SU-DHL-6 (cell line): ENCODE results near the gene PLEKHA5.

Source experiments
- H2AFZ ChIP-seq: fragments of 200-600 bp; sonication (generic); 2 replicates; pipeline ENCODE4 v1.6.1; 2014; ENCODE audit warnings: low read depth, mild to moderate bottlenecking, moderate library complexity, mixed read lengths, antibody characterized with exemption, low read length; ENCODE audit not compliant: severe bottlenecking
- H3F3A ChIP-seq: fragments of 200-600 bp; shearing (Covaris generic); 2 replicates; pipeline ENCODE4 v1.6.0; 2016; ENCODE audit warnings: antibody characterized with exemption, mild to moderate bottlenecking; ENCODE audit not compliant: insufficient read depth
- H3K27ac ChIP-seq: fragments of 200-600 bp; sonication (generic); 2 replicates; pipeline ENCODE4 v1.5.1; 2016; ENCODE audit warnings: low read depth, mild to moderate bottlenecking, low read length, moderate library complexity, mixed read lengths
- H3K27me3 ChIP-seq: fragments of 200-600 bp; sonication (generic), shearing (Covaris generic); 2 replicates; pipeline ENCODE4 v1.6.0; 2014; ENCODE audit warnings: mild to moderate bottlenecking, low read length
- H3K36me3 ChIP-seq: fragments of 200-600 bp; sonication (generic); 2 replicates; pipeline ENCODE4 v1.6.1; 2014; ENCODE audit warnings: mild to moderate bottlenecking, low read length, mixed read lengths
- H3K4me2 ChIP-seq: fragments of 300-600, 200-600 bp; shearing (Covaris generic), sonication (generic); 2 replicates; pipeline ENCODE4 v1.6.0; 2014; ENCODE audit warnings: low read length, low read depth, mild to moderate bottlenecking; ENCODE audit not compliant: poor library complexity, severe bottlenecking
- H3K4me3 ChIP-seq: fragments of 200-600 bp; sonication (generic); 2 replicates; pipeline ENCODE4 v1.5.1; 2014; ENCODE audit warnings: antibody characterized with exemption, low read length, mild to moderate bottlenecking, mixed read lengths; ENCODE audit not compliant: insufficient read depth, poor library complexity, severe bottlenecking
- H3K79me2 ChIP-seq: fragments of 200-600 bp; sonication (generic); 2 replicates; pipeline ENCODE4 v1.6.1; 2014; ENCODE audit warnings: mild to moderate bottlenecking, low read length, moderate library complexity; ENCODE audit not compliant: insufficient read depth
- H3K9ac ChIP-seq: fragments of 200-600 bp; sonication (generic); 2 replicates; pipeline ENCODE4 v1.7.0; 2014; ENCODE audit warnings: mild to moderate bottlenecking, low read length
- H3K9me2 ChIP-seq: fragments of 200-600 bp; sonication (generic); replicated peaks from 2 replicates; pipeline ENCODE4 v1.6.1; 2014; ENCODE audit warnings: low read length; ENCODE audit not compliant: insufficient read depth
- H3K9me3 ChIP-seq: fragments of 200-600 bp; sonication (generic); 2 replicates; pipeline ENCODE4 v1.6.1; 2014; ENCODE audit warnings: low read length, mixed read lengths; ENCODE audit not compliant: insufficient read depth
- H4K20me1 ChIP-seq: fragments of 200-600 bp; sonication (generic); 2 replicates; pipeline ENCODE4 v1.6.1; 2014; ENCODE audit warnings: low read depth, mild to moderate bottlenecking, antibody characterized with exemption, low read length, moderate library complexity, mixed read lengths
- CTCF ChIP-seq: fragments of 200-600 bp; sonication (generic); IDR thresholded peaks from one replicate; pipeline ENCODE4 v1.5.1; 2017; ENCODE audit warnings: antibody characterized with exemption, mild to moderate bottlenecking, low read length, moderate library complexity; ENCODE audit not compliant: insufficient read depth, poor library complexity, severe bottlenecking
- EZH2phosphoT487 ChIP-seq: fragments of 200-600 bp; sonication (generic), shearing (Covaris generic); conservative IDR thresholded peaks from 2 replicates; pipeline ENCODE4 v1.6.1; 2018; ENCODE audit warnings: mild to moderate bottlenecking, antibody characterized with exemption, low read length, moderate library complexity, mixed read lengths

PLEKHA5 gene

GRCh38 chr12:19242581-19242980, 113.0 kb downstream of the PLEKHA5 start:
- Histone ChIP-seq H3K9me2 (no peaks in the 10 kb centered on the region), H3K4me3 (no peak overlapping the region), H3K27ac (no peak overlapping the region), H3K4me2 (no peak overlapping the region), H4K20me1 (no peaks in the 10 kb centered on the region), H3K27me3 (no peaks in the 10 kb centered on the region), H3F3A (no peaks in the 10 kb centered on the region), H3K9me3 (no peaks in the 10 kb centered on the region), H3K36me3 (no peaks in the 10 kb centered on the region), H3K9ac (no peak overlapping the region), H3K79me2 (no peaks in the 10 kb centered on the region), H2AFZ (no peak overlapping the region)
- no peak for TF ChIP-seq EZH2phosphoT487
- TF ChIP-seq CTCF: no peak

- H3K9me2 ChIP-seq: no peaks in the 10 kb centered on the region
- no peaks in the 10 kb centered on the region for H3K36me3 ChIP-seq
- H3K9ac ChIP-seq: no peak overlapping the region
- no peaks in the 10 kb centered on the region for H3K79me2 ChIP-seq
- H2AFZ ChIP-seq: no peak overlapping the region
- TF ChIP-seq CTCF: no peak
- no peak for TF ChIP-seq EZH2phosphoT487
- no peaks in the 10 kb centered on the region for H3K9me3 ChIP-seq
- H3K4me3 ChIP-seq: no peak overlapping the region
- no peak overlapping the region for H3K27ac ChIP-seq
- no peaks in the 10 kb centered on the region for H3F3A ChIP-seq
- H3K27me3 ChIP-seq: no peaks in the 10 kb centered on the region
- no peak overlapping the region for H3K4me2 ChIP-seq
- H4K20me1 ChIP-seq: no peaks in the 10 kb centered on the region
These were observed 114.0 kb downstream of the PLEKHA5 start for GRCh38 chr12:19243551-19243950.

GRCh38 chr12:19244312-19244711, 114.8 kb downstream of the PLEKHA5 start:
- Histone ChIP-seq H3K9me2 (no peaks in the 10 kb centered on the region), H3K36me3 (no peaks in the 10 kb centered on the region), H3K79me2 (no peaks in the 10 kb centered on the region), H3K9me3 (no peaks in the 10 kb centered on the region), H3K4me3 (no peak overlapping the region), H3K4me2 (no peak overlapping the region), H2AFZ (no peak overlapping the region), H4K20me1 (no peaks in the 10 kb centered on the region), H3K27me3 (no peaks in the 10 kb centered on the region), H3F3A (no peaks in the 10 kb centered on the region), H3K27ac (no peak overlapping the region), H3K9ac (no peak overlapping the region)
- no peak for TF ChIP-seq EZH2phosphoT487
- no peak for TF ChIP-seq CTCF

- Histone ChIP-seq H3F3A (no peaks in the 10 kb centered on the region), H3K9me3 (no peaks in the 10 kb centered on the region), H3K4me3 (no peak overlapping the region), H3K27me3 (no peaks in the 10 kb centered on the region), H3K79me2 (no peaks in the 10 kb centered on the region), H2AFZ (no peak overlapping the region), H3K9ac (no peak overlapping the region), H3K36me3 (no peaks in the 10 kb centered on the region), H3K4me2 (no peak overlapping the region), H4K20me1 (no peaks in the 10 kb centered on the region), H3K27ac (no peak overlapping the region), H3K9me2 (no peaks in the 10 kb centered on the region)
- TF ChIP-seq EZH2phosphoT487 (no peak), CTCF (no peak)
These were observed 115.6 kb downstream of the PLEKHA5 start for GRCh38 chr12:19245106-19245505.
